HG03064 (cell line): ENCODE measurements around the gene AGAP1.

ENCODE experiments used
- ATAC-seq: cut with Tn5 transposase; IDR thresholded peaks from one replicate; pipeline ENCODE4 v1.9.1; 2021; ENCODE audit warnings: low read depth; ENCODE audit not compliant: unreplicated experiment

Gene AGAP1

GRCh38 chr2:236113948-236114347, 620.1 kb downstream of the AGAP1 start:
- no peak for ATAC-seq

DNA sequence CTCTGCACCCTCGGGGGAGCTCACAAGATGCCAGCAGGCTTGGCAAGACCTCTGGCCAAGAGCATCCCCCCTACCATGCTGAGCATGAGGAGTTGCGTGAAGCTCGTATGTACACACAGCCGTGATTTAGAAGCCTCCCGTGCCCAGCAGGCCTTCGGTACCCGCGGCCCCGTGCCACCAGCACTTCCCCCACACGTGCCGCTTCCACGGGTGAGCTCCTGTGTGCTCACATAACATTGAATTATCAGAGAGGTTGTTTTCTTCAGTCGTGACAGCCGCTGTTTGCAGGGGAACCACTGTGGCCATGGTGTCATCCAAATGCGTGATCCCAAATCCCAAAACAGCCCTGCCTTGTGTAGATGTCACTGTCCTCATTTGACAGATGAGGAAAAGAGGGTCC, 621.1 kb downstream of the AGAP1 start:
- no peak for ATAC-seq

DNA sequence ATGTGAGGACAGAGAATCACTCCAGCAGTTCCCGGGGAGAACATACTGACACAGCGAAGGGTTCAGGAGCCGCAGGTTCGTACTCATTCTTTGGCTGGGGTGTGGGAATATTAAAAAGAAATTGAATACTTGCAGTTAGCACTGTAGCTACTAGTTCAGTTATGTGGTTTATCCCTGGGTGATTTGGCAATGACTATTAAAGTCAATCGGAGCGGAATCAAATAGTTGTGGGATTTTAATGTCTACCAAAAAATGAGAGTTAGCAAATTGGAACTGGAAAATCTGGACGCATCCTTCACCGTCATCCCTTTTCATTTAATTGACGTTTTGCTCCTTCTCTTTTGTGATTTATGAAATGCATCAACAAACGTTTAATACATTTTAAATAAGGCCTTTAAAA, 623.6 kb downstream of the AGAP1 start:
- ATAC-seq: no peak

DNA sequence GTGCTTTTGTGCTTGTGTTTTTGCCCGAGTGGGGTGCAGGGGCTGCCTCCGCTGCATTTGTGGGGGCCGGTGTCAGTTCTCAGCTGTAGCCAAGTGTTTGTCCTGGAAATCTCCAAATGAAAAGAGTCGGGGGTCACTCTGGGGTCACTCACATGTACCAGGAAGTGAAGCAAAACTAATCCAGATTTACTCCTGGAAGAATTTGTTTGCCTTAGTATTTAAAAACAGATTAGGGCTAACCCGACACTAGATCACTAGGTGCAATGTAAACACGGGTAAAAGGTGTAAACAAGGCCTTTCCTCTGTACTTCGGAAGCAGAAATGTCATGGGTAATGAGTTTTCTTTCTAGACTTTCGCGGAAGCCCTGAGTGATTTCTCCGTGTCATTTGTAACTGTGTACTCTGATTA, 624.0 kb downstream of the AGAP1 start:
- no peak for ATAC-seq

DNA sequence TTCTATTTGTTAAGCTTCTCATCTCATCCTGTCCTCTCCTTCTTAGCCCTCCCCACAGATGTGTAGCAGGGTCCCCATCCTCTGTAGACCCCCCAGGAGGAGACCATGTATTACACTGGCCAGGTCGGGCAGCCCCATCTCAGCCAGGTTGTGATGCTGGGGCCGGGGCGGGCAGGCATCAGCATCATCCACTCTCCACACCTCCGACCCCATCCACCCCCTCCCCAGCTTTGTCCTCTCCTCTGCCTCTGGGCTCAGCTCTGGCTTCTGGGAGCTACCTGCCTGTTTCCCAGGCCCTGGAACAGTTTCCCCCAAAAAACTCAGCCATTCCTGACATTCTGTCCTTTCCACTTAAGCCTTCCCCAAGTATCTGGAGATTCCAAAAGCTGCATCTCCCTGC, 625.2 kb downstream of the AGAP1 start:
- ATAC-seq: no peak

DNA sequence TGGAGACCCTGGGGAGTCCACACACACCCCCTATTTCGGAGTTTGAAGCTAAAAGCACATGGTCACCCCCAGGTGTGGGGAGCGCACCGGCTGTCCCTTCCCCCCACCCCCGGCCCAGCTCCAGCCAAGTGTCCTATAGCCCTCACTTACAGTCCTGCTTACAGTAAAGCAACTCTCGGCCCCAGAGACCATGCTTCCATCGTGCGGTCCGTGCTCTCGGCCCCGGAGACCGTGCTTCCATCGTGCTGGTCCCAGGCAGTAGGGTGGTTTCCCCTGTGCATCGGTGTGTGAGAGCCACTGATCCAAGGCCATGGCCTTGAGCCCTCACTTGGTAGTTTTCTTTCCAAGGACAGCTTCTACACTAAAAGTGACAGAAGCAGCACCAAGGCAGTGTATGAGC, 625.6 kb downstream of the AGAP1 start:
- ATAC-seq: no peak

DNA sequence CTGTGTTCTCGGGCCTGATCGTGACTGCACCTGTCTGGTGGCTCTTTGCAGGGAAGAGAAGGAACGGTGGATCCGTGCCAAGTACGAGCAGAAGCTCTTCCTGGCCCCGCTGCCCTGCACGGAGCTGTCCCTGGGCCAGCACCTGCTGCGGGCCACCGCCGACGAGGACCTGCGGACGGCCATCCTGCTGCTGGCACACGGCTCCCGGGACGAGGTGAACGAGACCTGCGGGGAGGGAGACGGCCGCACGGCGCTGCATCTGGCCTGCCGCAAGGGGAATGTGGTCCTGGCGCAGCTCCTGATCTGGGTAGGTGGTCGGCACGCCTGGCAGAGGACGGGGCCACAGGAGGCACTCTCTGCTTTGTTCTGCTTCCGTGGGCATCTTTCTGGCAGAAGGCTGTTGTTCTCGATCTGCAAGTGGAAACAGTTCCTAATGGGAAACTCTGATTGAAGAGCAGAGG, 626.3 kb downstream of the AGAP1 start:
- no peak for ATAC-seq

GRCh38 chr2:236120829-236121228, 627.0 kb downstream of the AGAP1 start:
- ATAC-seq: no peak

- ATAC-seq: no peak
Observed at GRCh38 chr2:236121546-236121945, 627.7 kb downstream of the AGAP1 start.

DNA sequence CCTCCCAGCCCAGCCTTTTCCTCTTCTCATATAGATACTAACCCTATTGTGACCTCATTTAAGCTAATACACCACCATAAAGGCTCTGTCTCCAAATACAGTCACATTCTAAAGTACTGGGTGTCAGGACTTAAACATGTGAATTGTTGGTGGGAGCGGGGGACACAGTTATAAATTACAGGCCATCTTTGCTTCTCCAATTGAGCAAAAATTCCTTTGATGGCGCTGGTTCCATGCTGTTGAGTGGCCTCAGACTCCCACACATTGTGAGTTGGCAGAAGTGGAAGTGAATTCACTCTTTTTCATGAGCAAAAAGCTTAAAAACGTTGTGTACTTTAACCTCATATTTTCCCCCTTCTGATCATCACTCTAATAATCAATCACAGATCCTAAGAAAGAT, 628.4 kb downstream of the AGAP1 start:
- ATAC-seq: no peak

- no peak for ATAC-seq
Observed at GRCh38 chr2:236123716-236124115, 629.9 kb downstream of the AGAP1 start.

GRCh38 chr2:236124182-236124893, 630.5 kb downstream of the AGAP1 start:
- no peak for ATAC-seq

- no peak for ATAC-seq
Observed at GRCh38 chr2:236125541-236125940, 631.7 kb downstream of the AGAP1 start.

GRCh38 chr2:236127010-236127409, 633.2 kb downstream of the AGAP1 start:
- ATAC-seq: no peak

GRCh38 chr2:236128321-236128720, 634.5 kb downstream of the AGAP1 start:
- no peak for ATAC-seq

DNA sequence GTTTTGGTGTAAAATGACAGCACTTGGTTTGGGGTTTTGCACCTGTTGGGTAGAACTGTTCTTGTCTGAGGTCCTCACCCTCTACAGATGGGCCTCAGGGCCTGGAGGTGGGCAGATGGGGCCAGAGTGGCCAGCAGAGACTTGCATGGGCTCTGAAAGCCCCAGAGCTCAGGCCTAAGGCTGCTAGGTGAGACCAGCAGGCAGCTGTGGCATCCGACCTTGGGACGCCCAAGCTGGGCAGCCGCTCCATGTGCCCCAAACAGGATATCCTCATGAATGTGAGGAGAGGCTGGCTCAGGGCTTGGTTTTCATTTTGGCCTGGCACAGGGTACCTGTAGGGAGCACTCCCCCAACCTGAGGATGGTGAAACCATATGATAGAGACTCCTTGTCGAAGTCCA, 636.1 kb downstream of the AGAP1 start:
- ATAC-seq: no peak

GRCh38 chr2:236130349-236130998, 636.6 kb downstream of the AGAP1 start:
- ATAC-seq: no peak

DNA sequence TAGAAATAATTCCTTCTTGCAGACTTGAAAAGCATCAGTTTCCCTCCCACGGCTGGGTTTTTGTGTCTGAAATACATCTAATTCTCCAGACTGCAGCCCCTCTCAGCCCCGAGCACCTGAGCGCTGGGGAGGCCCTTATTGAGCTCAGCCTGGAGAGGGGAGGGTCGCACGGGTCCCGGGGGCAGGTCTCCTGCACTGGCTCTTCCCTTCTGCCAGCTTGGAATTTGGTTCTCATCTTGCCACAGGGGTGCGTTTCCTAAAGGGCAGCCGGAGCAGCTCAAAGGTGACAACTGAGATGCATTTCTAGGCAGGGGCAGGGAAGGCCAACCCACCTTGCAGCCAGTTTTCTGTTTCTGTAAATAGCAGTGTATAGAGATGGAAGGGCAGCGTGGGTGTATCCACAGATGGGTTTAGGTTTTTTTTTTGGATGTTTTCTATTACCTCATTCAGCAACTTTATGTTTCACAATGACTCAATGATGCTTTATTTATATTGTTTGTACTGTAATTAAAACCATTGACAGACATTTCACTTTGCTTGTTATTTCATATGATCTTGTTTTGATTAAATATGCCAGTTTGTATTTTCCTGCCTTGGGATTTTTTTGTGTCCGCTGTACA, 637.3 kb downstream of the AGAP1 start:
- ATAC-seq: no peak

- ATAC-seq: no peak
Observed at GRCh38 chr2:236133410-236134012, 639.7 kb downstream of the AGAP1 start.

DNA sequence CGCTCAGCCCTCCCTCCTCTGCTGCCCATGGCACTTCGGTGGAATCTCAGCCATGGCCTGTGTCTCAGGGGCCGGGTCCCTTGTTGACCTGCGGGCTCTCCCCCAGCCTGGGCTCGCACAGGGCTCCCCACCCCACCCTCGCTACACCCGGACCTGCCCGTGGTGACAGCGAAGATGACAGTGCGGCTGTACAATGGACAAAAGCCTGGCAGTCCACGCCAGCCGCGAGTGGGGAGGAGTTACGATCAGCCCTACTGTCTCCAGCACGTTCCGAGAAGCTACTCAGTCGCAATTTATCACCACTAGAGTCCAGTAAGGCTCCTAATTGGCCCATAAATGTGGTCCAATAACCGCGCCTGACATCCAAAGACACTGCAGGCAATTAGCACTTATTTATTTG, 642.7 kb downstream of the AGAP1 start:
- ATAC-seq: no peak

DNA sequence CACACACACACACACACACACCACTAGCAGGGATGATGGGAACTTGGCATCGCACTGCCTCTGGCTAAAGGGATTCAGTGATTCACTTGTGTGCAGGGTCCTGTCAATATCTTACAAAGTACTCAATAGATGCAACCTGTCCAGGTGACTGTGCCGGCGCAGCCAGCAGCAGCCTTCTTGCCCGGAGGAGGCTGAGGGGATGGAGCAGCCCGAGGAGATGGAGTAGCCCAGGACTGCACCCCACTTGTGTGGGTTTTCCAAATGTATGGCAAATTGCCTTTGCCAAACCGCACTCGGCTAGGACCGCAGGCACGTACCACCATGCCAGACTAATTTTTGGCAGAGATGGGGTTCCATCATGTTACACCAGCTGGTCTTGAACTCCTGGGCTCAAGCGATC, 643.2 kb downstream of the AGAP1 start:
- no peak for ATAC-seq
